H1 (cell line): ENCODE measurements around the gene ELL. TPM values are rescaled to one million over a fixed set of nuclear protein-coding genes. Genes with fewer than 3 reads are reported as not detected.

Experiments
- FOSL1 ChIP-seq: IDR thresholded peaks from 2 replicates; pipeline ENCODE4 v1.6.1; 2011; ENCODE audit warnings: mild to moderate bottlenecking, low read depth, low read length, moderate library complexity; ENCODE audit not compliant: insufficient read depth
- KDM1A ChIP-seq: fragments of 200-600, 300-600 bp; sonication (generic); IDR thresholded peaks from 2 replicates; pipeline ENCODE4 v1.7.1; 2016; ENCODE audit warnings: mild to moderate bottlenecking, low read length, borderline replicate concordance
- KDM5A ChIP-seq: fragments of 200-600 bp; IDR thresholded peaks from 2 replicates; pipeline ENCODE4 v1.7.1; 2012; ENCODE audit warnings: mild to moderate bottlenecking, low read length, inconsistent platforms, mixed read lengths
- POU5F1 ChIP-seq: IDR thresholded peaks from 2 replicates; pipeline ENCODE4 v1.6.1; 2011; ENCODE audit warnings: low read depth, mild to moderate bottlenecking, low read length, moderate library complexity
- USF2 ChIP-seq: IDR thresholded peaks from 2 replicates; pipeline ENCODE4 v1.6.1; 2011; ENCODE audit warnings: low read length, improper control_type of control experiment
- polyA plus RNA-seq, 7 experiments: library from polyadenylated mRNA; depleted of rRNA in 3 of 7; stranded (reverse) in 5 of 7; unstranded in 2 of 7; fragments of >200 nt in 5 of 7; fragments of 200-250 nt in 2 of 7; gene quantifications; 1 replicate in 5 of 7; 2 replicates in 1 of 7; 4 replicates in 1 of 7; pipeline versions ENCODE4 v1.2.1 to v1.2.3, GENCODE V29; 2011 to 2013; ENCODE audit warnings: missing spikeins in 2 of 7, mixed read lengths in 2 of 7
- total RNA-seq: library from RNA; stranded (reverse); fragmentation: NEBNext Ultra II Directional; extraction: Animal tissue kit (Norgen Biotek cat#: 25700); gene quantifications from 2 replicates; pipeline ENCODE4 v1.2.1, GENCODE V29; 2021

ELL gene
- total and polyA plus RNA-seq, 2 of the 8 experiments (the other 6 are each of a cell fraction or from before 2014, with no cell fraction given) = 5.2 to 10.5 TPM

DNA sequence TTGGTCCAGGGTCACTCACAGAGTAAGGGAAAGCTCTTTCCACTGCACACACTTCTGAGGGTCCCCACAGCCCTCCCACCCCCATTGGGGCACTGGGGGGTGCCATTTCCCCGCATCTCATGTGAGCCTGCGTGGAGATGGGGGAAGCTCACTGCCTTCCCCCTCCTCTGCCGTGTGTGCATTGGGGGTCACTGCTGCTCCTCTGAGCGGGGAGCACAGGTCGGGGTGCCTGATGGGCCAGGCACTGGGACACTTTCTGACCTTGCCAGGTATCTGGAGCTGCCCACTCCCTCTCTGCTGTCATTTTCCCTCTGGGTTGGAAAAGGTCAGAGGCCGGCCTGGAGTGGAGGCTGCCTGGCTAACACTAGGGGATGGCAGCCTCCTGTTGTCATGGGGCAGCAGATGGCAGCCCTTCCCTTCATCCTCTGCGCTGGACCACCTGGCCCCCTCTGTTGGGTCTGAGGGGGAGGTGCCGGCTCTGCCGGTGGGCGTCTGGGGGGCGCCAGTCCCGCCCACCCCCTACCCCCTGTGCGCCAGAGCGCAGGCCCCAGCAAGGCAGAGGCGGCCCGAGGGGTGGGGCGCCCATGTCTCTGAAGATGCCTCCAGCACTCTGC lies 93.6 kb downstream of the ELL start (continued):
- no peak for TF ChIP-seq USF2
- no peak for TF ChIP-seq POU5F1
- no peak for TF ChIP-seq KDM5A
- TF ChIP-seq KDM1A = no peak
- TF ChIP-seq FOSL1 = no peak
